HL-60 (cell line): ENCODE results near the gene ATP8A1.

Source experiments
- CTCF ChIP-seq: IDR thresholded peaks from one replicate; pipeline ENCODE4 v1.5.1; 2011; ENCODE audit warnings: low read length, control low read depth, inconsistent platforms; ENCODE audit not compliant: insufficient read depth
- GABPA ChIP-seq: IDR thresholded peaks from 2 replicates; pipeline ENCODE4 v1.6.1; 2012; ENCODE audit warnings: low read depth
- POLR2AphosphoS5 ChIP-seq: IDR thresholded peaks from 2 replicates; pipeline ENCODE4 v1.6.1; 2012; ENCODE audit warnings: low read depth
- REST ChIP-seq: IDR thresholded peaks from 2 replicates; pipeline ENCODE4 v1.6.1; 2012; ENCODE audit warnings: low read depth; ENCODE audit not compliant: insufficient replicate concordance
- SPI1 ChIP-seq: IDR thresholded peaks from 2 replicates; pipeline ENCODE4 v1.6.1; 2012; ENCODE audit warnings: low read depth, mild to moderate bottlenecking, borderline replicate concordance

- TF ChIP-seq CTCF (no peak), GABPA (no peak), POLR2AphosphoS5 (no peak), SPI1 (no peak), REST (no peak)
These were observed 28.8 kb downstream of the ATP8A1 start for GRCh38 chr4:42627885-42628646.
